NCI-H1048 (cell line): ENCODE data around the gene LGALS3BP.
"Not testable (repeated sequence)": the region's sequence is repeated elsewhere in the genome, so short reads cannot be mapped to it uniquely, and the experiment has no call there.

Source experiments
- DNase-seq: peaks from one replicate; lab custom pipeline; 2025; lab: John Stamatoyannopoulos, UW

The LGALS3BP gene

DNA sequence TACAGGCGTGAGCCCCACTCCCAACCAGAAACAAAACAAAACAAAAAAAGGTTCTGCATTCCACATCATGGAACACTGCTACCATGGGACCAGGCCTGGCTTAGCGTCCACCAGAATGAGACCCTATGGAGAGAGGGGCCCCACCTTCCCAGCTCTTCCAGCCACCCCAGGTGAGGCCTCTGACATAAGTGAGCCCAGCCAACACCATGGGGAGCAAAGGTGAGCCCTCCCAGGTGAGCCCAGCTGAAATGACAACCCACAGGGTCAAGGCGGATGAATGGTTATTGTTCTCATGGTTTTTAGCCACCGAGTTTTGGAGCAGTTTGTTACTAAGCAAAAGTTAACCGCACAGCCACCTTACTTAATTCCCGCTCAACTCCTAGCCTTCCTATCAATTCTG is 16.3 kb downstream of the LGALS3BP start:
- no peak for DNase-seq

DNA sequence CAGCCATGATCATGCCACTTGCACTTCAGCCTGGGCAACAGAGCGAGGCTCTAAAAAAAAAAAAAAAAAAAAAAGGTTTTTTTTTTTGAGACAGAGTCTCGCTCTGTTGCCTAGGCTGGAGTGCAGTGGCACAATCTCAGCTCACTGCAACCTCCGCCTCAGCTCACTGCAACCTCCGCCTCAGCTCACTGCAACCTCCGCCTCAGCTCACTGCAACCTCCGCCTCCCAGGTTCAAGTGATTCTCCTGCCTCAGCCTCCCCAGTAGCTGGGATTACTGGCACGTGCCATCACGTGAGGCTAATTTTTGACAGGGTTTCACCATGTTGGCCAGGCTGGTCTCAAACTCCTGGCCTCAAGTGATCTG is 16.8 kb downstream of the LGALS3BP start:
- not testable (repeated sequence) for DNase-seq

DNA sequence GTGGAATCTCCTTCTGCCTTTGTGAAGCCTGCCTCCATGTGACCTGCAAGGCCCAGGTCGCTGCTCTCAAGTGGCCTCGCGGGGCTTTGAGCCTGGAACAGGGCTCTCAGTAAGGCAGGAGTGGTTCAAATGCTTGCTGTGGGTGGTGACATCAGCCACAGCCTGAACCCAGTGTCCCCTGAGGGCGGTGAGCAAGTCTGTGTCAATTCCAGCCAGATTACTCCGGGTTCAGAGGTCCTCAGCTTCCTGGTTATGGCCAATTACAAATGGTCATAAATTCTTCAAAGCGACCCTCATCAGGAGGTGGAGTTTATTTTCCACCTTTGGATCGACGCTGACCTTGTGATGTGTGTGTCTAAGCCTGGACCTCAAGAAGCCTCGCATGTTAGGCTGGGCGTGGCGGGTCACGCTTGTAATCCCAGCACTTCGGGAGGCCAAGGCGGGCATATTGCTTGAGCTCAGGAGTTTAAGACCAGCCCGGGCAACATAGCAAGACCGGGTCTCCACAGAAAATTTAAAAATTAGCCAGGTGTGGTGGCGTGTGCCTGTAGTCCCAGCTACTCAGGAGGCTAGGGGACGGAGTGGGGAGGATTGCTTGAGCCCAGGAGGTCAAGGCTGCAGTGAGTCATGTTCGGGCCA is 17.3 kb downstream of the LGALS3BP start:
- no peak for DNase-seq

DNA sequence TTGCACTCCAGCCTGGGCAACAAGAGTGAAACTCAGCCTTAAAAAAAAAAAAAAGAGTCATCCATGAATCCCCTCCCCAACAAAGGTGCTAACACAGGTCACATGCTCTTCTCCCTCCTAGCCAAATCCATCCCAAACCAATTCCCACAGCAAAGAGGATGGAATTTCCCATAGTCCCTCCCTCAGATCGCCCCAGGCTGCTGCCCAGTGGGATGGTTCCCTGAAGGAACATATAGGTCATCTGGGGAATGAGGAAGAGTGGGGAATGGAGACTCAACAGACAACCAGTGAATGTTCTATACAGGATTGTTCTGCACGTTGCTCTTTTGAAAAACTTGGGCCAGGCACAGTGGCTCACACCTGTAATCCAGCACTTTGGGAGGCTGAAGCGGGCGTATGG is 18.2 kb downstream of the LGALS3BP start:
- DNase-seq, result no peak

DNA sequence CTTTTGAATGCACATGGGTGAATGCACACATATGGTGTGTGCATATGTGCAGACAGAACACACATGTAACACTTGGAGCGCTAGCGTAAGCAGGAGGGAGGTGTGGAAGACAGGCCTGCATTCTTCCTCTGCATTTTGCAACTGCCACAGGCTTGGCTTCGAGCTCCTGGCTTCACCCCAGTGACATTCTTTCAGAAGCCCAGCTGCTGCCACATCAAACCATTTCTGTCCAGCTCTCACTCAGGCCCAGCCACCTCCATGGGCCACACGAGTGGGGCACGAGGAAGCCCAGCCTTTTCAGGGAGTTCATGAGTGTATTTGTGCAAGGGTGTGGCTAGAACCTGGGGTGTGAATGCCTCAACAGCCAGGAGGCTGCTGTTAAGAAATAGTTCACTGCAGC is 18.8 kb downstream of the LGALS3BP start:
- DNase-seq, result no peak

DNA sequence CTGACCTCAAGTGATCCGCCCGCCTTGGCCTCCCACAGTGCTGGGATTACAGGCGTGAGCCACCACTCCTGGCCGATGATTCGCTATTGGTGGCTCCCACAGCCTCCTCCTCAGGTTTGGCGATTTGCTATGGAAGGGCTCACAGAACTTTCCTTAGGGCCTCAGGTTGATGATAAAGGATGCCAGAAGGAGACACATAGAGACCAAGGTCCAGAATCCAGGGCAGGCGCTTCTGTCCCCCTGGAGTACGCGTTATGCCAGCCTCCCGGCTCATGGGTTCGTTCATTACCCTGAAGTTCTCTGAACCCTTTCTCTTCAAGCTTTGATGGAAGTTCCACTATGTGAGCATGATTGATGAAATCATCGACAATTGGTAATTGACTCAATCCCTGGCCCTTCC is 19.9 kb downstream of the LGALS3BP start:
- DNase-seq, result no peak

DNA sequence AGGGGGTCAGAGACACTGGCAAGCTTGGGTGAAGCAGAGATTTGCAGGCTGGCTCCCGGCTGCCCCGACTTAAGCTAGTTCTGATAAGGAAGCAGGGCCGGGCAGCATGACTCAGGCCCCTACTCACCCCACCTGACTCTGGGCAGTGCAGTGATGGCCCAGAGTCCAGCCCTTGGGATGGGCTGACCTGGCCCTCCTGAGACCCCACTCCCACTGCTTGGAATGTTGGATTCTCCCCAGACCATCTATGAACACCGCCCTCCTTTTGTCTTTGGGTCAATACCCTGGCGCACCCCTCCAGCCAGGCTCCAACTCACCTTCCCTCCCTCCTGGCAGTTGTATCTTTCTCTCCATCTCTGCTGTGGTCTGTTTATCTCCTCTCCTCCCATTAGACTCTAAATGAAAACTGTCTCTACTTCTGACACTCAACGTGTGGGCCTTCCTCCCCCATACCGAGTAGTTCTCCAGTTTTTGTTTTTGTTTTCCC is 21.0 kb downstream of the LGALS3BP start:
- no peak for DNase-seq

DNA sequence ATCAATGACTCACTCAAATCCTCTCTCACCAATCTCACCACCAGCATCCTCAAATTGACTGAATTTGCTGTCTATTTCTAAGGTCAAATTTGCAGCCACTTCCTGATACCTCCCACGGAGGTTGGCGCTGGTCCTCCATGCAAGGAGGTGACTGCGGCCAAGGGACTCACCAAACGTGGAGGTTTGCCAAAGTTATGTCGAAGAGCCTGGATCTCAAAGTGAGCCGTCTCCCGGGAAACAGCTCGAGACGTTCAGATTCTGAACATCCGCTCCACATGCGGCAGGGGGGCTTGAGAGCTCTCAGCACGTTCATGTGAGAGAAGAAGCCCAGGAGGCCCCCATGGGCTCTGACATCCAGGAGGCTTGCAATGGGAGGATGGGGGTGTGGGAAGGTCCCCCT is 22.6 kb downstream of the LGALS3BP start:
- DNase-seq, result no peak

DNA sequence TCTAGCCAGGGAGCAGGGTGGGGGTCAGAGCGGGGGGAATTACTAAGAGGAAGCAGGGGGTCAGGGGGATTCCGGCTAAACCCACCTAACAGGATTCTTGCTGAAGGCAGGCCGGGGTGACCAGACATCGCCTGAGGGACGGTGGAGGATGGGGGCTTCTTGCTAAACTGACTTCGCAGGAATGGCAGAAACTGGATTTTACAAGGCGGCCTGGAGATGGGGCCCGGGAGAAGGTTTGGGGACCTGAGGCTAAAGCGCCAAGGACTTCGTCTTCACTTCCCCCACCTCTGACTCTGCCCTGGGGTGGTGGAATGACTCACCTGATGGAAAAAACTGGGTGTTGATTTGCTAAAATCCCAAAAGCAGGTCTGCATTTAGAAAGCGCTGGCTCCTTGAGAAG is 23.5 kb downstream of the LGALS3BP start:
- no peak for DNase-seq

DNA sequence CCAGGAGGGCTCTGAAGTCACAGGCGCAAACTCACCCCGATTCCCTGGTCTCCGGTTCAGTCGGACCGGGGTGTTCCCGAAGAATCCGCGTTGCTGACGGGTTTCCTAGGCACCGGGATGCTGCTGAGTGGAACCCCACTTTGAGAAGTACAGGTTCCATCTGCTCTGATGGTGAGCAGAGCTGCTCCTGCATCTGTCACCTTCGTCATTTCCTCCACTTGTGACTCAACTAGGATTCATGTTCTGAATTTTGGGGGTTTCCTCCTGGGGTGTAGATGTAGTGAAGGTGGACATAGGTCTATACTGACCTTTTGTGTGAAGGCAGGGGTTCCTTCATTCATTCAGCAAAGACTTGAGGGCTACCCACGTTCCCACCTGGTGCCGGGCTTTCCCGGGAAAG is 25.0 kb downstream of the LGALS3BP start:
- no peak for DNase-seq

DNA sequence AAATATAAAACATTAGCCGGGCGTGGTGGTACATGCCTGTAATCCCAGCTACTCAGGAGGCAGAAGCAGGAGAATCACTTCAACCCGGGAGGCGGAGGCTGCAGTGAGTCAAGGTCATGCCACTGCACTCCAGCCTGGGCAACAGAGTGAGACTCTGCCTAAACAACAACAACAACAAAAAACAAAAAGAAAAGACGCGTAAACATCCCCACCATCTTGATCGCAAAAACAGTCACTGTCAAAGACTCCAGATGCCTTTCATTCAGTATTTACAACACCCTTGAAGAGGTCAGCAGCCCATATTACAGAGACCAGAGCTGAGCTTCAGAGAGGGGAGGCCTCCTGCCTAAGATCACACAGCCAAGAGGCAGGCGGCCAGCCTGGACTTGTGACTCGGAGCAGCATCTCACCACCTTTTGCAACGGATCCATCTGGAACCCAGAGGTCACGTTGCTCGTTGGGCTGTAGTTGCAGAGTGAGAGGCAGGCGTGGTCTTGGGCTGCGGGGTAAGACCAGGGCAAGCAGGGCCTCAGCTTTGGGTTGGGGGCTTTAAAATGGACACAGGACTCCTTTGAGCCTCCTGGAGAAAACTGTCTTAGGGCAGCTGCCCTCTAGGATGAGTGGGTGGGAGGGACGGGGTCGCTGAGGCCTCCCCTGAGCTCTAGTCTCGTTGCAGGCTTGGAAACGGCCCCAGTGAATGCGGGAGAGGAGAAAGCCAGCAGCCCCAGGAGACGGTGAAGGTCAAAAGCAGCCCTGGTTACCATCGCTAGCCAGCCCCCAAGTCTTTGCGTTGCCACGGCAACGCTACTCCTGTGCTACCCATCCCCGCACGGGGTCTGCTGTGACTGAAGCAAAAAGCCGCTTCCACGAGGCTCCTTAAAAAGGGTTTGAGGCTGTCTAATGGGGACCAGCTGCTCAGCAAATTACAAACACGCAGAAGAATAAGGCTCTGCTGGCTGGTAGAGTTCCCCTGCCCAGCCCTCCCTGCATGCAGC is 26.1 kb downstream of the LGALS3BP start:
- no peak for DNase-seq

DNA sequence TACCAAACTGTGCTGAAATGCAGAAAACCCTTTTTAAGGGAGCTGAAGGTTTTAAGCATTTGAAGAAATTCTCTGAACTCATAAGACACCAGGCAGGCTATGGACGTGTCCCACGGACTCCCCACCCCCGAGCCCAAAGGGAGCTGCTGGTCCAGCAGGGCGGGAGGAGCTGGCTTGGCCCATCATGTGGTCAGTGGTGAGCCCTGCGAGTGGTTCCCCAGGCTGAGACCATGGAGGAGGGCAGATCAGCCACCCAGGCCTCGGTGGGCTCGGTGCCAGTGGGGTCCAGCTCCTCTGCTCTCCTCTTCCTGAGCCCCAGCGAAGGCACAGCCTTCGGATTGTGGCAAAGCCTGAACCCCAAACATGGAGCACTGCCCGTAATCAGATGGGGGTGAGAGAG is 27.0 kb downstream of the LGALS3BP start:
- DNase-seq, result no peak

DNA sequence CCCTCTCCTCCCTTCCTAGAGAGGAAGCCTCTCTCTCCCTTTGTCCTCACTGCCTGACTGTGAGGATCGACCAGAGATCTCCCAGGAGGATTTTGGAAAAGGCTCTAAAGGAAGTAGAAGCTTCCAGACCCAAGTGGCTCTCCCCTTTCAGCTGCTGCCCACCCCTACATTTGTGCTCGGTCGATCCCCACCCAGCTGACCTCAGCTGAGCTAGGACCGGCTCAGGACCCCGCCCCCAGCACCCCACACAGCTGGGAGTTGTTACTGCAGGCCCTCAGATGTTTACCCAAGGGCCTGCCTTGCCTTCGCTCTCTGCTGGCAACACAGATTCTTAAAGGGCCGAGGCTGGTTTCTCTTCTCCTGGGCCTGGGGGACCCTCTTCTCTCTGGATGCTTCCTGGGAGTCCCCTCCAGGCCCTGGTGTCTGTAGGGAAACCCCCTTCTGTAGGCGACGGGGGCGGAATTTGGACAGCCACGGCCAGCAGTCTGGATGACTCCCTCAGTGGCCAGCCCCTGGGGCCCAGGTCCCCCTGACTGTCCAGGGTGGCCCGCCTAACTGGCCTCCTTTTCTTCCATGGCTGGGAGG is 27.7 kb downstream of the LGALS3BP start:
- no peak for DNase-seq

DNA sequence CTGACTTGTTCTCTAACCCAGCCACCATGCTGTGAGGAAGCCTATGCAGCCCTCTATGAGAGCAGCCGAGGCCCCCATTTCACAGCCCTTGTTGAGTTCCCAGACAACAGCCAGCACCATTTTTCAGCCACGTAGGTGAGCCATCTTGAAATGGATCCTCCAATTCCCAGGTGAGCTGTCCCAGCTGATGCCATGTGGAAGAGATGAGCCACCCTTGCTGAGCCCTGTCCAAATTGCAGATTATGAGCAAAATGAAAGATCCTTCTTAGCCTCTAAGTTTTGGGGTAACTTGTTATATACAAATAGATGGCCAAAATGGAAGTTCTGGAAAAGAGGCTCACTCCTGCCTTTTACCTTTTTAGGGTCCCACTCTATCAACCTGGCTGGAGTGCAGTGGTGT is 28.9 kb downstream of the LGALS3BP start:
- no peak for DNase-seq

DNA sequence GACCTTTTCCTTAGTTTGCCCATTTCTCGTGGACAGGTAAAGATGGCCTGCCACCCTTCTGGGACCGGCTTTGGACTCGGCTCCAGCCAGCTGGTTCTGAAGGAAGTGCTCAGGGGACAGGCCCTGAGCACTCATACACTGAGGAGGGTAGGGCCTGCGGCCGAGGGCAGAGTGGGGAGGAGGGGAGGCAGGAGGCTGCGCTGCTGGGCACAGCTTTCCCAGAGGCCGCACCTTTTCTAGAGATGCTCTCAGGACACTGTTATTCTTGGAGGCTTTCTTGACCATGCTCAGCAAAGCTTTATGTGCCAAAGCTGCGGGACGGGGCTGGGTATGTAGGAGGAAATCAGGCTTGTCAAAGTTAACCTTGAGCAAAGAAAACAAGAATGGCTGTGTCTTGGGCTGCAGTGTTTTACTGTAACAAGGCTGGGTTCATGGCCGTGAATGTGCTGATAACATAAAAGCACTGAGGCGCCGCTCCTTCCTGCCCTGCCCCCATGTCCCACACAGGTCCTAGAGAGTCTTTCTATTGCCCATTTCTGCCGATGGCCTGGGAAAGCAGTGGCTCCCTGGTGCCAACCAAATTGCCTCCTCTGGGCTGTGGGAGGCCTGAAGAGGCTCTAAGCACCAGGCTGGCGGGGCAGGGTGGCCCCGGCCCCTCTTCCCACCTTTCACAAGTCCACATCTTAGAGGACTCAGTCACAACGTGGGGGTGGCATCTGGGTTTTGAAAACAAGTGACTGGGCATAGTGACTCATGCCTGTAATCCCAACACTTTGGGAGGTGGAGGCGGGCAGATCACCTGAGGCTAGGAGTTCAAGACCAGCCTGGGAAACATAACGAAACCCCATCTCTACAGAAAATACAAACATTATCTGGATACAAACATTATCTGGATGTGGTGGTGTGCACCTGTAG is 32.2 kb downstream of the LGALS3BP start:
- DNase-seq, result no peak

DNA sequence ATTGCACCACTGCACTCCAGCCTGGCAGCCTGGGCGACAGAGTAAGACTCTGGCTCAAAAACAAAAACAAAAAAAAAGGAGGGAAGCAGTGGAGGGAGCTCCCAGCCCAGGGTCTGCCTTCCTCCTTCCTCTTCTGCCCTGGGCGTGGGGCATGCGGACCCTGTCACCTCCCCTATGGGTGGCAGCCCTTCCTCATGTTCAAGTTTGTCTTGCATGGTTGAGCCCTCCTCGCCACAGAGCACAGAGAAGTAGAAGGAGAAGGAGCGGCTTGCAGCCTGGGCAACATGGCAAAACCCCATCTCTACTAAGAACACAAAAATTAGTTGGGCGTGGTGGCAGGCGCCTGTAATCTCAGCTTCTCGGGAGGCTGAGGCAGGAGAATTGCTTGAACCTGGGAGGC is 33.1 kb downstream of the LGALS3BP start:
- DNase-seq, result no peak

DNA sequence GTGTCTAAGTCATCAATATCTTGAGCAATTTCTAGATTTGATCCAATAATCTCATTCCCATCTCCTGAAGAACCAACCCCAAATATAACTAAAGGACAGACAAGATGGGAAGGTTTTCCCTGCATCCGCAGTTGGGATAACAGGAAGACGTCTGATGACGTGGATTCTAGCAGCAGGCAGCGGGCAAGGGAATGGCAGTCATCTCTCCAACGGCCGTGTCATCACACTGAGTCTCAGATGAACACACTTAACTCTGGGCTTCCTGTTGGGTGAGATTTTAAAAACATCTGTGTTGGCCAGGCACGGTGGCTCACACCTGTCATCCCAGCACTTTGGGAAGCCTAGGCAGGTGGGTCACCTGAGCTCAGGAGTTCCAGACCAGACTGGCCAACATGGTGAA is 33.6 kb downstream of the LGALS3BP start:
- no peak for DNase-seq

DNA sequence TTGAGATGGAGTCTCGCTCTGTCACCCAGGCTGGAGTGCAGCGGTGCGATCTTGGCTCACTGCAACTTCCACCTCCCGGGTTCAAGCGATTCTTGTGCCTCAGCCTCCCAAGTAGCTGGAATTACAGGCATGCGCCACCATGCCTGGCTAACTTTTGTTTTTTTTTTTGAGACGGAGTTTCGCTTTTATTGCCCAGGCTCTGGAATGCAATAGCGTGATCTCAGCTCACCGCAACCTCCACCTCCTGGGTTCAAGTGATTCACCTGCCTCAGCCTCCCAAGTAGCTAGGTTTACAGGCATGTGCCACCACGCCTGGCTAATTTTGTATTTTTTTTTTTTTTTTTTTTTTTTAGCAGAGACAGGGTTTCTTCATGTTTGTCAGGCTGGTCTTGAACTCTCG is 34.3 kb downstream of the LGALS3BP start:
- not testable (repeated sequence) for DNase-seq

DNA sequence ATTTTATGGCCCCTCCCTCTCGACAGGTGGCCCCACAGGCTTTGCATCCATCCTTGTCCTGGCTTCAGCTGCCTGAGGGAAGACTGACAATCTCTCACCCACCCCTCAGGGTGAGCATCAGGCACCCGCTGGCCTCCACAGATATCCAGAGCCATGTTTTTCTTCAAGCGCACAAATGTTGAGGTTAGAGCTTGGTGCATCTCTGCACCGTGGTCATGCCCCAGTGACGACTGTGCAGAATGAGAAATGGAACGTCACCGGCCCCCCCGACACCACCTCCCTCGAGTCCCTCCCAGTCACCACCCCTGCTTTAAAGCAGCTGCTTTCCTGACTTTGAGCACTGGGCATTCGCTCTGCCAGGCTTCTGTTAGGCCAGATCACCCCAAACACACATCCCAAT is 34.8 kb downstream of the LGALS3BP start:
- DNase-seq, result no peak

DNA sequence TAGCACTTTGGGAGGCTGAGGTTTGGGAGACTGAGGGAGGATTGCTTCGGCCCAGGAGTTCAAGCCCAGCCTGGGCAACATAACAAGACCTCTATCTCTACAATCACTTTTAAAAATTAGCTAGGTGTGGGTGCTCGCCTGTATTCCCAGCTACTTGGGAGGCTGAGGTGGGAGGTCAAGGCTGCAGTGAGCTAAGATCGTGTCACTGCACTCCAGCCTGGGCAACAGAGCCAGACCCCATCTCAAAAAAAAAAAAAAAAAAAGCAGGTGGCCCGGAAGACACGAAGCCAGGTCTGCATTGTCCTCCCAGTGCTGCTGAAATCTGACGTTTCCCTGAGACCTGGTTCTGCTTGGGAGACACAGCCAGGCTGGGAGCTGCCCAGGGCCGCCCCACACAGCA is 35.7 kb downstream of the LGALS3BP start:
- no peak for DNase-seq

DNA sequence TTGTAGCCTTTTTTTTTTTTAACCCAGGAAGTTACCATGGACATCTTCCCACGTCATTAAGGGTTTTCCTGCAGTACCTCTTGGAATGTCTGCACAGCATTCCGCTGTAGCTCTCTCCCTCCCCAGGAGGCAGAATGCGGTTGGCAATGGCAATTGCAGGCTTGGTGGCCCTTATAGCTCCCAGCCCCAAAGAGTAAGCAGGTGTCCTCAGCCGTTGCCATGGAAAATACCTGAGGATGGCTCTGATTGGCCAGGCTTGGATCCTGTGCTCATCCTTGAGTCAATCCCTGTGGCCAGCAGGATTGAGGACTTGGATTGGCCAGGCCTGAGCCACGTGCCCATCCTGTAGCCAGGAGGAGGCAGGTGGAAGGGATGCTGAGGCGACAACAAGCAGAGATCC is 39.0 kb downstream of the LGALS3BP start:
- no peak for DNase-seq

DNA sequence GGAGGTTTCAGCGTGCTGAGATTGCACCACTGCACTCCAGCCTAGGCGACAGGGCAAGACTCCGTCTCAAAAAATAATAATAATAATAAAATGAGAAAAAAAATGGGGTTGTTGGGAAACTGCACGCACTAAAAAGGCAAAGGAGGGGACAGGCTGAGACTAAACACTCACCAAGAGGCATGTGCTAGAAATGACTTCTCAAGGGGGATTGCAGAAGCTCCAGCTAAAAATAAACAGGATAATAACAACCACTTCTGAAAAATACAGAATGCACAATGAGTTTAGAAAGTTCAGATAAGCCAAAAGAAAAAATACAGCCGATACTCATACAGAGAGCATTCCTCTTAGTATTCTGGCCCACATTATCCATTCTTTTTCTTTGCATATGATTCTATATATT is 39.5 kb downstream of the LGALS3BP start:
- no peak for DNase-seq
